Astrocyte (in vitro differentiated cells and primary cell): ENCODE results near the gene ZNF569. TPM values are rescaled to one million over a fixed set of nuclear protein-coding genes. Genes with fewer than 3 reads are reported as not detected.

Source experiments
- DNase-seq: peaks from one replicate; pipeline ENCODE4 v3.0.0-alpha.2; 2010; ENCODE audit warnings: low read depth
- FAIRE-seq: peaks from 2 replicates; lab custom pipeline; 2011; peaks lifted over from hg19 to GRCh38; lab: Jason Lieb, UNC
- H2AFZ ChIP-seq: 2 replicates; pipeline ENCODE4 v1.6.0; 2012; ENCODE audit warnings: low read depth, low read length, inconsistent platforms
- H3K27ac ChIP-seq: 2 replicates; pipeline ENCODE4 v1.5.1; 2011; ENCODE audit warnings: low read depth, low read length, inconsistent platforms
- H3K27me3 ChIP-seq: 2 replicates; pipeline ENCODE4 v1.6.0; 2011; ENCODE audit warnings: low read length, inconsistent platforms; ENCODE audit not compliant: insufficient read depth
- H3K36me3 ChIP-seq: 2 replicates; pipeline ENCODE4 v1.5.1; 2011; ENCODE audit warnings: low read length, inconsistent platforms; ENCODE audit not compliant: insufficient read depth
- H3K4me1 ChIP-seq: 2 replicates; pipeline ENCODE4 v1.5.1; 2011; ENCODE audit warnings: low read length, inconsistent platforms; ENCODE audit not compliant: insufficient read depth
- H3K4me2 ChIP-seq: 2 replicates; pipeline ENCODE4 v1.6.0; 2012; ENCODE audit warnings: low read length, inconsistent platforms
- H3K4me3 ChIP-seq: 2 replicates; pipeline ENCODE4 v1.5.1; 2011; ENCODE audit warnings: low read depth, mild to moderate bottlenecking, low read length, inconsistent platforms; ENCODE audit not compliant: insufficient read depth
- H3K79me2 ChIP-seq: 2 replicates; pipeline ENCODE4 v1.6.0; 2012; ENCODE audit warnings: mild to moderate bottlenecking, low read length, inconsistent platforms; ENCODE audit not compliant: insufficient read depth
- H3K9ac ChIP-seq: 2 replicates; pipeline ENCODE4 v1.6.0; 2012; ENCODE audit warnings: mild to moderate bottlenecking, low read length, inconsistent platforms
- H3K9me3 ChIP-seq: 2 replicates; pipeline ENCODE4 v1.5.1; 2012; ENCODE audit warnings: low read depth, mild to moderate bottlenecking, low read length, inconsistent platforms; ENCODE audit not compliant: insufficient read depth
- H4K20me1 ChIP-seq: 2 replicates; pipeline ENCODE4 v1.6.0; 2012; ENCODE audit warnings: low read length, inconsistent platforms; ENCODE audit not compliant: insufficient read depth
- H3K27ac Mint-ChIP-seq: one replicate; pipeline ENCODE4 v1.8.0; 2021; ENCODE audit warnings: mild to moderate bottlenecking, mixed read lengths; ENCODE audit not compliant: unreplicated experiment
- H3K27me3 Mint-ChIP-seq: one replicate; pipeline ENCODE4 v1.8.0; 2021; ENCODE audit warnings: low read depth, mixed read lengths; ENCODE audit not compliant: unreplicated experiment
- H3K36me3 Mint-ChIP-seq: one replicate; pipeline ENCODE4 v1.8.0; 2021; ENCODE audit warnings: low read depth, mixed read lengths; ENCODE audit not compliant: unreplicated experiment
- H3K4me1 Mint-ChIP-seq: one replicate; pipeline ENCODE4 v1.8.0; 2021; ENCODE audit warnings: low read depth, mixed read lengths; ENCODE audit not compliant: unreplicated experiment
- H3K4me3 Mint-ChIP-seq: one replicate; pipeline ENCODE4 v1.8.0; 2021; ENCODE audit warnings: mild to moderate bottlenecking, moderate library complexity, mixed read lengths; ENCODE audit not compliant: unreplicated experiment
- H3K9me3 Mint-ChIP-seq: one replicate; pipeline ENCODE4 v1.8.0; 2021; ENCODE audit warnings: mild to moderate bottlenecking, mixed read lengths; ENCODE audit not compliant: unreplicated experiment
- EZH2 ChIP-seq: IDR thresholded peaks from 2 replicates; pipeline ENCODE4 v1.6.1; 2012; ENCODE audit warnings: mild to moderate bottlenecking, low read length, inconsistent platforms; ENCODE audit not compliant: insufficient read depth
- total RNA-seq: library from RNA; stranded (reverse); gene quantifications from 2 replicates; pipeline ENCODE4 v1.2.1, GENCODE V29; 2021
- TF ChIP-seq, protein P1 (sequence below): IDR thresholded peaks from 2 replicates; pipeline ENCODE4 v1.5.1; 2011; ENCODE audit warnings: low read depth, mild to moderate bottlenecking, inconsistent platforms, low read length, moderate library complexity; ENCODE audit not compliant: insufficient read depth

Gene ZNF569
- total RNA-seq, 1 donor from 2014 or later: 7.1 TPM

DNA sequence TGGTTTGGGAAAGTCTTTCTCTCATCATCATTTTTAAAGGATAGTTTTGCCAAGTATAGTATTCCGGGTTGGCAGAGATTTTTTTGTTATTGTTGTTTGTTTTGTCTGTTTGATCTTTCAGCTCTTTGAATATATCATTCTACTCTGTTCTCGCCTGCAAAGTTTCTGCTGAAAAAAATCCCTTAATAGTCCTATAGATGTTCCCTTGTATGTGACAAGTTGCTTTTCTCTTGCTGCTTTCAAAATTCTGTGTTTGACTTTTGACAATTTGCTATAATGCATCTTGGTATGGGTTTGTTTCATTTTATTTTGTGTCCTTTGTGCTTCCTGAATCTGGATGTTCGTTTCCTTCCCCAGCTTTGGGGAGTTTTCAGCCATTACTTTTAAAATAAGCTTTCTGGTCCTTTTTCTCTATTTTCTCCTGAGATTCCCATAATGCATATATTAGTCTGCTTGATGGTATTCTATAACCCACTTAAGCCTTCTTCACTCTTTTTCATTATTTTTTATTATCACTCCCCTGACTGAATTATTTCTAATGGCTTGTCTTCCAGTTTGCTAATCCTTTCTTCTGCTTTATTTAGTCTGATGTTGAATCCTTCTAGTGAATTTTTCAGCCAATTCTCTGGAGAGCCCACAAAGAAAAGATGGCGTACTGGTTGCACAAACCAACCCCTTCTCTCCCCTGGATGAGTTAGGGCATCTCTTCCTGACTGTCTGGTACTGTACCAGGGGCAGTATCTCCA lies 14.6 kb downstream of the ZNF569 start:
- Histone ChIP-seq H3K79me2 (no peaks in the 10 kb centered on the region), H3K36me3 (peaks cover 8% of the 10 kb centered on the region), H3K4me3 (no peak overlapping the region), H3K9me3 (peaks cover 23% of the 10 kb centered on the region), H3K27ac (no peak overlapping the region), H3K27me3 (no peaks in the 10 kb centered on the region), H2AFZ (no peak overlapping the region), H3K4me2 (no peak overlapping the region), H4K20me1 (no peaks in the 10 kb centered on the region), H3K4me1 (no peaks in the 10 kb centered on the region), H3K9ac (no peak overlapping the region)
- Mint-ChIP-seq H3K36me3 (peaks cover 65% of the 10 kb centered on the region), H3K4me1 (no peaks in the 10 kb centered on the region), H3K27me3 (no peaks in the 10 kb centered on the region), H3K27ac (no peak overlapping the region), H3K4me3 (no peak overlapping the region), H3K9me3 (peaks cover 67% of the 10 kb centered on the region)
- FAIRE-seq (no peak), DNase-seq (no peak)
- no peak for TF ChIP-seq EZH2
- TF ChIP-seq, protein P1, sequence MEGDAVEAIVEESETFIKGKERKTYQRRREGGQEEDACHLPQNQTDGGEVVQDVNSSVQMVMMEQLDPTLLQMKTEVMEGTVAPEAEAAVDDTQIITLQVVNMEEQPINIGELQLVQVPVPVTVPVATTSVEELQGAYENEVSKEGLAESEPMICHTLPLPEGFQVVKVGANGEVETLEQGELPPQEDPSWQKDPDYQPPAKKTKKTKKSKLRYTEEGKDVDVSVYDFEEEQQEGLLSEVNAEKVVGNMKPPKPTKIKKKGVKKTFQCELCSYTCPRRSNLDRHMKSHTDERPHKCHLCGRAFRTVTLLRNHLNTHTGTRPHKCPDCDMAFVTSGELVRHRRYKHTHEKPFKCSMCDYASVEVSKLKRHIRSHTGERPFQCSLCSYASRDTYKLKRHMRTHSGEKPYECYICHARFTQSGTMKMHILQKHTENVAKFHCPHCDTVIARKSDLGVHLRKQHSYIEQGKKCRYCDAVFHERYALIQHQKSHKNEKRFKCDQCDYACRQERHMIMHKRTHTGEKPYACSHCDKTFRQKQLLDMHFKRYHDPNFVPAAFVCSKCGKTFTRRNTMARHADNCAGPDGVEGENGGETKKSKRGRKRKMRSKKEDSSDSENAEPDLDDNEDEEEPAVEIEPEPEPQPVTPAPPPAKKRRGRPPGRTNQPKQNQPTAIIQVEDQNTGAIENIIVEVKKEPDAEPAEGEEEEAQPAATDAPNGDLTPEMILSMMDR: no peak

DNA sequence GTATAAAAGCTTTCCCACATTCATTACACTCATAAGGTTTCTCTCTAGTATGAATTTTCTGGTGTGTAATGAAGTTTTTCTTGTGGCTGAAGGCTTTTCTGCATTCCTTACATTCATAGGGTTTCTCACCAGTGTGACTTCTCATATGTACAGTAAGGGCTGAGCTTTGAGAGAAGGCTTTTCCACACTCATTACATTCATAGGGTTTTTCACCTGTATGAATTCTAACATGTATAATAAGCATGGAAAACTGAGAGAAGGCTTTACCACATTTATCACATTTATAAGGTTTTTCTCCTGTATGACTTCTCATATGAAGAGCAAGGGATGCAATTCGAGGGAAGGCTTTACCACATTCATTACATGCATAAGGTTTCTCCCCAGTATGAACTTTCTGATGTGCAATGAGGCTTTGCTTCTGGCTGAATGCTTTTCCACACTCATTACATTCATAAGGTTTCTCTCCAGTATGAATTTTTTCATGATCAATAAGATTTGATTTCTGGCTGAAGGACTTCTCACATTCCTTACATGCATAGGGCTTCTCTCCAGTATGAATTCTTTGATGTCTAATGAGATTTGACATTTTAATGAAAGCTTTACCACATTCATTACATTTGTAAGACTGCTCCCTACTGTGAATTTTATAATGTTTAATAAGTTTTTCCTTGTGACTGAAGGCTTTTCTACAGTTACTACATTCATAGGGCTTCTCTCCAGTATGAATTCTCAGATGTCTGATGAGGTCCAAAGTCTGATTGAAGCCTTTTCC lies 53.7 kb downstream of the ZNF569 start:
- Mint-ChIP-seq H3K4me1 (no peaks in the 10 kb centered on the region), H3K4me3 (no peak overlapping the region), H3K27me3 (no peaks in the 10 kb centered on the region), H3K9me3 (peaks cover 74% of the 10 kb centered on the region), H3K27ac (no peak overlapping the region), H3K36me3 (peaks cover 51% of the 10 kb centered on the region)
- Histone ChIP-seq H2AFZ (no peak overlapping the region), H3K4me3 (peak overlapping the region; percentile 6), H4K20me1 (no peaks in the 10 kb centered on the region), H3K27me3 (no peaks in the 10 kb centered on the region), H3K4me2 (no peak overlapping the region), H3K9me3 (peaks cover 44% of the 10 kb centered on the region), H3K36me3 (peaks cover 6% of the 10 kb centered on the region), H3K4me1 (no peaks in the 10 kb centered on the region), H3K9ac (no peak overlapping the region), H3K27ac (no peak overlapping the region), H3K79me2 (no peaks in the 10 kb centered on the region)
- TF ChIP-seq EZH2: no peak
- TF ChIP-seq, protein P1: no peak
- no peak for FAIRE-seq
- no peak for DNase-seq
